ENCODE results near the gene CCL1.

The CCL1 gene

GRCh38 chr17:34363183-34363661 lies at the start of gene CCL1:
TSS of gene CCL1 (minus strand) at chr17:34363233. CDS start at chr17:34363161, 72 bp downstream.
- DNase-seq = no peak

- no peak for DNase-seq
Measured at GRCh38 chr17:34412534-34412933, 49.5 kb upstream of the CCL1 start.

- DNase-seq = no peak
Measured at GRCh38 chr17:34411646-34412421, 48.8 kb upstream of the CCL1 start.

GRCh38 chr17:34409352-34409751 lies 46.3 kb upstream of the CCL1 start:
- no peak for DNase-seq

- no peak for DNase-seq
Measured at GRCh38 chr17:34408439-34408838, 45.4 kb upstream of the CCL1 start.

GRCh38 chr17:34406226-34406625 lies 43.2 kb upstream of the CCL1 start:
- DNase-seq = no peak

- DNase-seq = no peak
Measured at GRCh38 chr17:34403006-34403405, 40.0 kb upstream of the CCL1 start.

- DNase-seq = no peak
Measured at GRCh38 chr17:34401165-34401564, 38.1 kb upstream of the CCL1 start.

GRCh38 chr17:34400301-34400931 lies 37.4 kb upstream of the CCL1 start:
- DNase-seq = no peak

- DNase-seq = no peak
Measured at GRCh38 chr17:34399725-34400124, 36.7 kb upstream of the CCL1 start.

GRCh38 chr17:34398990-34399389 lies 36.0 kb upstream of the CCL1 start:
- no peak for DNase-seq

GRCh38 chr17:34397265-34397664 lies 34.2 kb upstream of the CCL1 start:
- no peak for DNase-seq

- DNase-seq = no peak
Measured at GRCh38 chr17:34393401-34393800, 30.4 kb upstream of the CCL1 start.

- DNase-seq = no peak
Measured at GRCh38 chr17:34391241-34391640, 28.2 kb upstream of the CCL1 start.

GRCh38 chr17:34390649-34391048 lies 27.6 kb upstream of the CCL1 start:
- no peak for DNase-seq

GRCh38 chr17:34389126-34389750 lies 26.2 kb upstream of the CCL1 start:
- no peak for DNase-seq

- no peak for DNase-seq
Measured at GRCh38 chr17:34387566-34387965, 24.5 kb upstream of the CCL1 start.

- DNase-seq = no peak
Measured at GRCh38 chr17:34386697-34387550, 23.9 kb upstream of the CCL1 start.

GRCh38 chr17:34386343-34386696 lies 23.3 kb upstream of the CCL1 start:
- DNase-seq = no peak

- DNase-seq = no peak
Measured at GRCh38 chr17:34384822-34385605, 22.0 kb upstream of the CCL1 start.

- no peak for DNase-seq
Measured at GRCh38 chr17:34384271-34384670, 21.2 kb upstream of the CCL1 start.

- DNase-seq = no peak
Measured at GRCh38 chr17:34383216-34383615, 20.2 kb upstream of the CCL1 start.
